ENCODE results near the gene BMI1.

The BMI1 gene

DNA sequence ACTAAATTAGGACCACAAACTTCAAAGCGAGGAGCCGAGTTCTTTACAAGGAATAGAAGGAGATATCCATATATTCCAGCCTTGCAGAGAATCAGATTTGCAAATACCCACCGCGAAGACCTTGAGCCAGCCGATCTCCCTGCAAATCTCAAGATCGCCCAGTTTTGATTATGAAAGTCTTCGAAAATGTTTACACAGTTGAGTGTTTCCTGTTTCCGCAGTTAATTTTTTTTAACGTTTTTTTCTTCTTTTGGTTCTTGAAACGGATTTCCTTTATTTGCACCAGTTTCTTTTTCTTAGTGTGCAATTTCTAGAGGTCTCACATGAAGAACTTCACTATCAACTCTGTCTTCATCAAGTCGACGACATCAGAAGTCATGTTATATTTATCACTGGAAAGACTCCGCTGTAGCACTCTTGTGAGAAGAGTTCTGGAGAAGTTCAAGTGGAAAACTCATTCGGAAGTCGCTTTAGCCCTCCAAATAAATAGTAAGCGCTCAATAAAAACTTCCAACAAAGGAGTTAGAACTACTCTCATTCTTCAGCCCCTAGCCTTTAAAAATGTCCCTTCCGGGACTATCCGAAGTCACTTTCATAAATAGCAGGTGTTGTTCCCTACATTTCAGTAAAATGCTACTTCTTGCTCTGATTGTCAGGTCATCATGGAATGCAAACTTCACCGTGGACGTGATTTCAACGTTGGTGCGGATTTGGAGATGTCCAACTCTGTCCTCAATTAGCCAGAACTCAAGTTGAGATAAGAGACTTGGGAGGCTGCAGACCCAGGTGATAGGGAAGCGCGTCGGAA is 12.5 kb downstream of the BMI1 start:
- H3K4me3 ChIP-seq (ENCODE audit: low read length), result peak overlapping the region; percentile 32
- no peaks in the 10 kb centered on the region for H4K20me1 ChIP-seq (ENCODE audit: control insufficient read depth, insufficient read depth, low read depth, low read length)
- no peaks in the 10 kb centered on the region for H3K9me2 ChIP-seq (replicated peaks; ENCODE audit: control insufficient read depth, low read length)
- H3K27ac ChIP-seq (ENCODE audit: low read depth, low read length), result no peak overlapping the region
- H3K4me1 ChIP-seq (ENCODE audit: control insufficient read depth, low read length), result peaks cover 32% of the 10 kb centered on the region
- peaks cover 4% of the 10 kb centered on the region; the same call in 1 of the 2 replicates for H3K36me3 ChIP-seq (ENCODE audit: control insufficient read depth, low read length)
- no peaks in the 10 kb centered on the region for H3K79me2 ChIP-seq (ENCODE audit: control insufficient read depth, low read length)
- peaks cover 61% of the 10 kb centered on the region for H3K27me3 ChIP-seq (ENCODE audit: control insufficient read depth, low read length)
- H3F3A ChIP-seq (ENCODE audit: control insufficient read depth, insufficient read depth), result peaks cover 26% of the 10 kb centered on the region
- TF ChIP-seq, protein P1, sequence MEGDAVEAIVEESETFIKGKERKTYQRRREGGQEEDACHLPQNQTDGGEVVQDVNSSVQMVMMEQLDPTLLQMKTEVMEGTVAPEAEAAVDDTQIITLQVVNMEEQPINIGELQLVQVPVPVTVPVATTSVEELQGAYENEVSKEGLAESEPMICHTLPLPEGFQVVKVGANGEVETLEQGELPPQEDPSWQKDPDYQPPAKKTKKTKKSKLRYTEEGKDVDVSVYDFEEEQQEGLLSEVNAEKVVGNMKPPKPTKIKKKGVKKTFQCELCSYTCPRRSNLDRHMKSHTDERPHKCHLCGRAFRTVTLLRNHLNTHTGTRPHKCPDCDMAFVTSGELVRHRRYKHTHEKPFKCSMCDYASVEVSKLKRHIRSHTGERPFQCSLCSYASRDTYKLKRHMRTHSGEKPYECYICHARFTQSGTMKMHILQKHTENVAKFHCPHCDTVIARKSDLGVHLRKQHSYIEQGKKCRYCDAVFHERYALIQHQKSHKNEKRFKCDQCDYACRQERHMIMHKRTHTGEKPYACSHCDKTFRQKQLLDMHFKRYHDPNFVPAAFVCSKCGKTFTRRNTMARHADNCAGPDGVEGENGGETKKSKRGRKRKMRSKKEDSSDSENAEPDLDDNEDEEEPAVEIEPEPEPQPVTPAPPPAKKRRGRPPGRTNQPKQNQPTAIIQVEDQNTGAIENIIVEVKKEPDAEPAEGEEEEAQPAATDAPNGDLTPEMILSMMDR (IDR thresholded peaks at IDR 0.05; ENCODE audit: low read depth, low read length, poor library complexity, severe bottlenecking), result no peak
- no peak for TF ChIP-seq EZH2phosphoT487 (IDR thresholded peaks at IDR 0.05; ENCODE audit: borderline replicate concordance, low read length)
- no peaks in the 10 kb centered on the region for H3K9me3 ChIP-seq (ENCODE audit: control insufficient read depth, insufficient read depth, low read length)
- H3K4me2 ChIP-seq (ENCODE audit: low read length), result peak overlapping the region; percentile 50

DNA sequence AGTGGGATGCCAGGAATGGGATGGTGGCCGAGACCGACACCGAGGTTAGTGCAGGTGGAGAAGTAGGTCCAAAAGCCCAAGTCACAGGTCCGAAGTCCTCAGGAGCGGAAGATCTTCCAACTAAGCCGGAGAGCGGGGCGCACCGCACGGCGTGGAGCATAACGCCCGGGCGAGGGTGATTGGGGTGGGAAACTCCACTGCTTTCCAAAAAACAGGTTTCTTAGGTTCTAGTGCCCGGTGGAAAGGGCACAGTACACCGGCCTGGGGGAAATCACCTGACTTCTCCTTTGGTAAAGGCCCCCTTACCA is 13.0 kb downstream of the BMI1 start:
- Histone ChIP-seq H3K4me3 (ENCODE audit: low read length) (peak overlapping the region; percentile 32; the same call in 1 of the 2 replicates), H4K20me1 (ENCODE audit: control insufficient read depth, insufficient read depth, low read depth, low read length) (no peaks in the 10 kb centered on the region), H3K79me2 (ENCODE audit: control insufficient read depth, low read length) (no peaks in the 10 kb centered on the region), H3K36me3 (ENCODE audit: control insufficient read depth, low read length) (peaks cover 4% of the 10 kb centered on the region; the same call in 1 of the 2 replicates), H3K27ac (ENCODE audit: low read depth, low read length) (no peak overlapping the region), H3K27me3 (ENCODE audit: control insufficient read depth, low read length) (peaks cover 67% of the 10 kb centered on the region), H3K9me3 (ENCODE audit: control insufficient read depth, insufficient read depth, low read length) (no peaks in the 10 kb centered on the region), H3K9me2 (replicated peaks; ENCODE audit: control insufficient read depth, low read length) (no peaks in the 10 kb centered on the region), H3K4me1 (ENCODE audit: control insufficient read depth, low read length) (peaks cover 38% of the 10 kb centered on the region), H3F3A (ENCODE audit: control insufficient read depth, insufficient read depth) (peaks cover 26% of the 10 kb centered on the region), H3K4me2 (ENCODE audit: low read length) (peak overlapping the region; percentile 50)
- no peak for TF ChIP-seq EZH2phosphoT487 (IDR thresholded peaks at IDR 0.05; ENCODE audit: borderline replicate concordance, low read length)
- TF ChIP-seq, protein P1 (IDR thresholded peaks at IDR 0.05; ENCODE audit: low read depth, low read length, poor library complexity, severe bottlenecking), result no peak

DNA sequence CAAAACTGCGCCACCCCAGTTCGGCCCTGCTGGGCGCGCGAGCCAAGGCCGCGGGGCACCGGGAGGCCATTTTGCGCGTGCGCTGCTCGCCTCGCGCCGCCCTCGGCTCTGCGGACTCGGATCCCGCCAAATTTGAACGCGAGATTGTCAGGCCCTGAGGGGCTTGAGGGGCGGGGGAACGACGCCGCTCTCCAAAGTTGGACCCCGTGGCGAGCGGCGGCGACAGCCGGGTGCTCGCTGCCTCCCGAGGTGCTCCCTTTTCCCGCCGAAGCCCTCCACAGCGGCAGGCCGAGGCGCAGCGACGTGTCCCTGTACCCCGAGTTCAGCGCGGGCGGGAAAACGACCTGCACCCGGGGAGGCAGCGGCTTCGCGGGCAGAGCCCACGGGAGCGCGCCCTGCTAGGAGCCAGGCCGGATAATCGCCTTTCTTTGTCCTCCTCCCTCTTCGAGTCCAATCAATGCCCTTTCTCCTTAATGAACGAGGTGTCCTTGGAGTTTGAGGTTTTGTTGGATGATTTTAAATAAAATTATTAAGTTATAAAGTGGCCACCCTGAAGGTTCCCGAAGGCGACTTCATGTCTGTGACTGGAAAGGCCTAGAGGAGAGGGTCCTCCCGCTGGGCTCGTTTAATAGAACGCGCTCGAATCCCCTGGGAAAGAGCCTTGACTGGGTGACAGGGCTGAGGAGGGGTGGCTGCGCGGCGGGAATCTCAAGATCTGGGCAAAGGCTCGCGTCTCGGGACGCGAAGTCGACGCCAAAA is 13.7 kb downstream of the BMI1 start:
- Histone ChIP-seq H3K4me1 (ENCODE audit: control insufficient read depth, low read length) (peaks cover 41% of the 10 kb centered on the region), H3K27ac (ENCODE audit: low read depth, low read length) (no peak overlapping the region), H3K4me3 (ENCODE audit: low read length) (peak overlapping the region; percentile 53; the same call in 1 of the 2 replicates), H3K36me3 (ENCODE audit: control insufficient read depth, low read length) (peaks cover 2% of the 10 kb centered on the region; the same call in 1 of the 2 replicates), H3F3A (ENCODE audit: control insufficient read depth, insufficient read depth) (peaks cover 26% of the 10 kb centered on the region), H4K20me1 (ENCODE audit: control insufficient read depth, insufficient read depth, low read depth, low read length) (no peaks in the 10 kb centered on the region), H3K4me2 (ENCODE audit: low read length) (no peak overlapping the region), H3K79me2 (ENCODE audit: control insufficient read depth, low read length) (no peaks in the 10 kb centered on the region), H3K9me3 (ENCODE audit: control insufficient read depth, insufficient read depth, low read length) (no peaks in the 10 kb centered on the region), H3K27me3 (ENCODE audit: control insufficient read depth, low read length) (peaks cover 73% of the 10 kb centered on the region), H3K9me2 (replicated peaks; ENCODE audit: control insufficient read depth, low read length) (no peaks in the 10 kb centered on the region)
- TF ChIP-seq, protein P1 (IDR thresholded peaks at IDR 0.05; ENCODE audit: low read depth, low read length, poor library complexity, severe bottlenecking), result no peak
- TF ChIP-seq EZH2phosphoT487 (IDR thresholded peaks at IDR 0.05; ENCODE audit: borderline replicate concordance, low read length), result no peak
